ENCODE results near the gene THOC1.

The THOC1 gene

DNA sequence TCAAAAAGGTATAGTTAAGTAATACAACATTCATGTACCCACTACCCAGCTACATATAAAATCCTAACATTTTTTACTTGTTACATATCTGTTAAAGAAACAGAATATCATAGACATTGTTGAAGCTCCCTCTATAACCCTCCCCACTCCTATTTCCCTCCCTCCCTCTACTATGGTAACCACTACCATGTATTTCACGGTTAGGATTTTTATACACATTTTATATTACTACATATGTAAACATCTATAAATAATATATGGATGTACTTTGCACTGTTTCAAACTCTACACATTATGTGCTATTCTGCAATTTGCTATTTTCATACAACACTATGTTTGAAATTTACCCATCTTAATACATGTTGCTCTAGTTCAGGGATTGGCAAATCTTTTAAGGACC lies 36.3 kb downstream of the THOC1 start:
- Histone ChIP-seq H2AFZ (ENCODE audit: low read depth, low read length) (no peak overlapping the region), H2BK12ac (ENCODE audit: low read length in 2 of 2) (no peak overlapping the region), H3K79me1 (replicated peaks; ENCODE audit: low read length, poor library complexity, severe bottlenecking) (peaks cover 4% of the 10 kb centered on the region), H3K27ac (ENCODE audit: low read length, poor library complexity, severe bottlenecking) (no peak overlapping the region), H2BK120ac (ENCODE audit: low read depth, low read length) (no peak overlapping the region), H3K14ac (ENCODE audit: low read length in 2 of 2) (no peak overlapping the region), H3K4me3 (ENCODE audit: insufficient read depth in 1 of 2, low read depth in 1 of 2, low read length in 2 of 2) (no peak overlapping the region), H3K36me3 (ENCODE audit: control insufficient read depth in 1 of 2, insufficient read depth in 2 of 2, low read depth in 1 of 2, low read length in 2 of 2) (peaks cover 4 to 6% of the 10 kb centered on the region in 2 experiments), H3K9ac (ENCODE audit: low read length) (no peak overlapping the region), H4K91ac (ENCODE audit: low read length) (no peak overlapping the region), H3K27me3 (ENCODE audit: control insufficient read depth in 1 of 2, insufficient read depth in 1 of 2, low read length in 2 of 2) (no peaks in the 10 kb centered on the region), H3K4me2 (ENCODE audit: low read length, poor library complexity, severe bottlenecking) (no peak overlapping the region), H2BK5ac (ENCODE audit: low read depth, low read length, poor library complexity, severe bottlenecking) (no peak overlapping the region), H3K4me1 (ENCODE audit: control insufficient read depth, insufficient read depth, low read depth, low read length) (no peaks in the 10 kb centered on the region), H2BK15ac (ENCODE audit: low read depth, poor library complexity, severe bottlenecking) (no peak overlapping the region), H4K8ac (ENCODE audit: low read length) (no peak overlapping the region), H3K4ac (ENCODE audit: low read depth in 1 of 2, low read length in 2 of 2) (no peak overlapping the region), H3K23ac (ENCODE audit: low read length in 2 of 2) (no peak overlapping the region), H2AK5ac (ENCODE audit: low read length, severe bottlenecking) (no peak overlapping the region), H3K9me3 (ENCODE audit: control insufficient read depth, low read length) (no peaks in the 10 kb centered on the region), H3K18ac (ENCODE audit: low read depth in 1 of 2, low read length in 2 of 2) (no peak overlapping the region)
- DNase-seq: no peak
- no CpG with 5 or more reads among the region's 1 CpG for WGBS

DNA sequence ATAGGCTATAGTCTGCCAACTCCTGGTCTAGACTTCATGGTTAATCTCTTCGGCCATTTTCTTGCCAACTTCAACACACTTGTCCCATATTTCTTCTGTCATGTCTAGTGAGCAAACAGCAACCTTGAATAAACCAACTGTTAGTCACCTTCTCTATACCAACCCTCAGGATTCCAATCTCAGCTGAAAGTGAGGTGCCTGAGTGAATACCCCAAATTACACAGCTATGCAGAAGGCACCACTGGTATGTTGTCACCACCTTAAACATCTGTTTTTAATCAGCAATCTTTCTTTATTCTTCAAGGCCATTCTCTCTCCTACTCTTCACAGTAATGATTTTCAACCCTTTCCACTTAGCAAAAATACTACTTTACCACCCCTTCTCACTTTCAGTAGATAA lies 39.3 kb downstream of the THOC1 start:
- Histone ChIP-seq H2AFZ (ENCODE audit: low read depth, low read length) (no peak overlapping the region), H3K27ac (ENCODE audit: low read length, poor library complexity, severe bottlenecking) (no peak overlapping the region), H3K27me3 (ENCODE audit: control insufficient read depth in 1 of 2, insufficient read depth in 1 of 2, low read length in 2 of 2) (no peaks in the 10 kb centered on the region), H2BK5ac (ENCODE audit: low read depth, low read length, poor library complexity, severe bottlenecking) (no peak overlapping the region), H3K14ac (ENCODE audit: low read length in 2 of 2) (no peak overlapping the region), H2BK15ac (ENCODE audit: low read depth, poor library complexity, severe bottlenecking) (no peak overlapping the region), H2BK12ac (ENCODE audit: low read length in 2 of 2) (no peak overlapping the region), H3K9me3 (ENCODE audit: control insufficient read depth, low read length) (no peaks in the 10 kb centered on the region), H3K4ac (ENCODE audit: low read depth in 1 of 2, low read length in 2 of 2) (no peak overlapping the region), H3K9ac (ENCODE audit: low read length) (no peak overlapping the region), H3K4me3 (ENCODE audit: insufficient read depth in 1 of 2, low read depth in 1 of 2, low read length in 2 of 2) (no peak overlapping the region), H3K4me2 (ENCODE audit: low read length, poor library complexity, severe bottlenecking) (no peak overlapping the region), H3K18ac (ENCODE audit: low read depth in 1 of 2, low read length in 2 of 2) (no peak overlapping the region), H4K91ac (ENCODE audit: low read length) (no peak overlapping the region), H3K4me1 (ENCODE audit: control insufficient read depth, insufficient read depth, low read depth, low read length) (no peaks in the 10 kb centered on the region), H2AK5ac (ENCODE audit: low read length, severe bottlenecking) (no peak overlapping the region), H4K8ac (ENCODE audit: low read length) (no peak overlapping the region), H3K23ac (ENCODE audit: low read length in 2 of 2) (no peak overlapping the region), H3K36me3 (ENCODE audit: control insufficient read depth in 1 of 2, insufficient read depth in 2 of 2, low read depth in 1 of 2, low read length in 2 of 2) (peaks cover 4 to 34% of the 10 kb centered on the region in 2 experiments), H3K79me1 (replicated peaks; ENCODE audit: low read length, poor library complexity, severe bottlenecking) (peaks cover 4% of the 10 kb centered on the region), H2BK120ac (ENCODE audit: low read depth, low read length) (no peak overlapping the region)
- WGBS: 98% methylated on average over 1 of the region's 1 CpG
- no peak for DNase-seq

DNA sequence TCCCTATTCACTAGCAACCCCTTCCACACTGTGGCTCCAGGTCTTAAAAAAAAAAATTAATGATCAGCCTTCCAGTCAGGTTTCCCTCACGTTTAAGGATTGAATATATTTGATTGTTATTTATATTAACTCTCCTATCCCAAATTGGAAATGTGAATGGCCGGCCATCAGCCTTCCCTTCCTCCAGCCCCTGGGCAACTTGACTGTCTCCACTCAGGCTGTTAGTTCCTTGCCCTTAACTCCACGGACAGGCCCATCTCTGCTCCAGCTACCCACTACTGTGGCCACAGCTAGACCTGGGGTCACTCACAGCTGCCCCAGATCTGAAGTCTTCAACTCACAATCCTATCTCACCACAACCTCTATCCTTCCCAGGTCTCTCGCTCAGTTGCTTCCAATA lies 39.9 kb downstream of the THOC1 start:
- 98% methylated on average over 3 of the region's 4 CpGs for WGBS

DNA sequence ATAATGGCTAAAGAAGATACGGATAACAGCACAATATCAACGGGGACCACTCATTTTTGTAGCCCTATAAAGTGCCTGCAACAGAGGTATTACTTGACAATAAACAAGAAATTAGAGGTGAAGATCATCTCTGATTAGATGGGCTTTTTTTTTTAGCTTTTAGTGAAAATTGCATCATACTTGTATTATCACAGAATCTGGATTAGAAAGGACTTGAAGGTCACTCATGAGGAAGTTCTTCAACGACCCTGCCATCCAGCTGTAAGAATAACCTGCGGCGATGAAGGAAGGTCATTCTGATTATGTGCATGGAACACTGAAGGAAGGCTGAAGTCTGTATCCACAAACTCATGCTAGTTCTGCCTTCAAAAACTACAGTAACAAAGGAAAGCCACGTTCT lies 40.5 kb downstream of the THOC1 start:
- Histone ChIP-seq H3K4ac (ENCODE audit: low read depth in 1 of 2, low read length in 2 of 2) (no peak overlapping the region), H3K4me3 (ENCODE audit: insufficient read depth in 1 of 2, low read depth in 1 of 2, low read length in 2 of 2) (no peak overlapping the region), H3K9me3 (ENCODE audit: control insufficient read depth, low read length) (no peaks in the 10 kb centered on the region), H3K4me2 (ENCODE audit: low read length, poor library complexity, severe bottlenecking) (no peak overlapping the region), H3K79me1 (replicated peaks; ENCODE audit: low read length, poor library complexity, severe bottlenecking) (peaks cover 4% of the 10 kb centered on the region), H3K23ac (ENCODE audit: low read length in 2 of 2) (no peak overlapping the region), H2BK15ac (ENCODE audit: low read depth, poor library complexity, severe bottlenecking) (no peak overlapping the region), H4K8ac (ENCODE audit: low read length) (no peak overlapping the region), H2AK5ac (ENCODE audit: low read length, severe bottlenecking) (no peak overlapping the region), H2BK5ac (ENCODE audit: low read depth, low read length, poor library complexity, severe bottlenecking) (no peak overlapping the region), H3K36me3 (ENCODE audit: control insufficient read depth in 1 of 2, insufficient read depth in 2 of 2, low read depth in 1 of 2, low read length in 2 of 2) (peaks cover 4 to 46% of the 10 kb centered on the region in 2 experiments), H3K27ac (ENCODE audit: low read length, poor library complexity, severe bottlenecking) (no peak overlapping the region), H3K18ac (ENCODE audit: low read depth in 1 of 2, low read length in 2 of 2) (no peak overlapping the region), H3K4me1 (ENCODE audit: control insufficient read depth, insufficient read depth, low read depth, low read length) (no peaks in the 10 kb centered on the region), H2BK12ac (ENCODE audit: low read length in 2 of 2) (no peak overlapping the region), H3K9ac (ENCODE audit: low read length) (no peak overlapping the region), H4K91ac (ENCODE audit: low read length) (no peak overlapping the region), H3K27me3 (ENCODE audit: control insufficient read depth in 1 of 2, insufficient read depth in 1 of 2, low read length in 2 of 2) (no peaks in the 10 kb centered on the region), H2AFZ (ENCODE audit: low read depth, low read length) (no peak overlapping the region), H3K14ac (ENCODE audit: low read length in 2 of 2) (no peak overlapping the region), H2BK120ac (ENCODE audit: low read depth, low read length) (no peak overlapping the region)
- 90% methylated on average over 6 of the region's 6 CpGs for WGBS
- no peak for DNase-seq

More for the DNA sequence above, 39.9 kb downstream of the THOC1 start:
- no peak overlapping the region for H3K14ac ChIP-seq (ENCODE audit: low read length in 2 of 2)
- no peak overlapping the region for H2AFZ ChIP-seq (ENCODE audit: low read depth, low read length)
- H3K4me1 ChIP-seq (ENCODE audit: control insufficient read depth, insufficient read depth, low read depth, low read length): no peaks in the 10 kb centered on the region
- no peak overlapping the region for H4K91ac ChIP-seq (ENCODE audit: low read length)
- H3K4me3 ChIP-seq (ENCODE audit: insufficient read depth in 1 of 2, low read depth in 1 of 2, low read length in 2 of 2): no peak overlapping the region
- no peak overlapping the region for H2AK5ac ChIP-seq (ENCODE audit: low read length, severe bottlenecking)
- H3K23ac ChIP-seq (ENCODE audit: low read length in 2 of 2): no peak overlapping the region
- H3K36me3 ChIP-seq (ENCODE audit: control insufficient read depth in 1 of 2, insufficient read depth in 2 of 2, low read depth in 1 of 2, low read length in 2 of 2): peaks cover 4 to 40% of the 10 kb centered on the region in 2 experiments
- H3K4ac ChIP-seq (ENCODE audit: low read depth in 1 of 2, low read length in 2 of 2): no peak overlapping the region
- H3K79me1 ChIP-seq (replicated peaks; ENCODE audit: low read length, poor library complexity, severe bottlenecking): peaks cover 4% of the 10 kb centered on the region
- H2BK120ac ChIP-seq (ENCODE audit: low read depth, low read length): no peak overlapping the region
- H2BK15ac ChIP-seq (ENCODE audit: low read depth, poor library complexity, severe bottlenecking): no peak overlapping the region
- DNase-seq: no peak
- no peak overlapping the region for H3K4me2 ChIP-seq (ENCODE audit: low read length, poor library complexity, severe bottlenecking)
- H3K9me3 ChIP-seq (ENCODE audit: control insufficient read depth, low read length): no peaks in the 10 kb centered on the region
- H3K18ac ChIP-seq (ENCODE audit: low read depth in 1 of 2, low read length in 2 of 2): no peak overlapping the region
- H2BK12ac ChIP-seq (ENCODE audit: low read length in 2 of 2): no peak overlapping the region
- H3K9ac ChIP-seq (ENCODE audit: low read length): no peak overlapping the region
- H4K8ac ChIP-seq (ENCODE audit: low read length): no peak overlapping the region
- no peak overlapping the region for H3K27ac ChIP-seq (ENCODE audit: low read length, poor library complexity, severe bottlenecking)
- no peak overlapping the region for H2BK5ac ChIP-seq (ENCODE audit: low read depth, low read length, poor library complexity, severe bottlenecking)
- no peaks in the 10 kb centered on the region for H3K27me3 ChIP-seq (ENCODE audit: control insufficient read depth in 1 of 2, insufficient read depth in 1 of 2, low read length in 2 of 2)
